Measurements from ENCODE around the gene USP19. TPM values are rescaled to one million over a fixed set of nuclear protein-coding genes. Genes with fewer than 3 reads are reported as not detected.

The USP19 gene, protein sequence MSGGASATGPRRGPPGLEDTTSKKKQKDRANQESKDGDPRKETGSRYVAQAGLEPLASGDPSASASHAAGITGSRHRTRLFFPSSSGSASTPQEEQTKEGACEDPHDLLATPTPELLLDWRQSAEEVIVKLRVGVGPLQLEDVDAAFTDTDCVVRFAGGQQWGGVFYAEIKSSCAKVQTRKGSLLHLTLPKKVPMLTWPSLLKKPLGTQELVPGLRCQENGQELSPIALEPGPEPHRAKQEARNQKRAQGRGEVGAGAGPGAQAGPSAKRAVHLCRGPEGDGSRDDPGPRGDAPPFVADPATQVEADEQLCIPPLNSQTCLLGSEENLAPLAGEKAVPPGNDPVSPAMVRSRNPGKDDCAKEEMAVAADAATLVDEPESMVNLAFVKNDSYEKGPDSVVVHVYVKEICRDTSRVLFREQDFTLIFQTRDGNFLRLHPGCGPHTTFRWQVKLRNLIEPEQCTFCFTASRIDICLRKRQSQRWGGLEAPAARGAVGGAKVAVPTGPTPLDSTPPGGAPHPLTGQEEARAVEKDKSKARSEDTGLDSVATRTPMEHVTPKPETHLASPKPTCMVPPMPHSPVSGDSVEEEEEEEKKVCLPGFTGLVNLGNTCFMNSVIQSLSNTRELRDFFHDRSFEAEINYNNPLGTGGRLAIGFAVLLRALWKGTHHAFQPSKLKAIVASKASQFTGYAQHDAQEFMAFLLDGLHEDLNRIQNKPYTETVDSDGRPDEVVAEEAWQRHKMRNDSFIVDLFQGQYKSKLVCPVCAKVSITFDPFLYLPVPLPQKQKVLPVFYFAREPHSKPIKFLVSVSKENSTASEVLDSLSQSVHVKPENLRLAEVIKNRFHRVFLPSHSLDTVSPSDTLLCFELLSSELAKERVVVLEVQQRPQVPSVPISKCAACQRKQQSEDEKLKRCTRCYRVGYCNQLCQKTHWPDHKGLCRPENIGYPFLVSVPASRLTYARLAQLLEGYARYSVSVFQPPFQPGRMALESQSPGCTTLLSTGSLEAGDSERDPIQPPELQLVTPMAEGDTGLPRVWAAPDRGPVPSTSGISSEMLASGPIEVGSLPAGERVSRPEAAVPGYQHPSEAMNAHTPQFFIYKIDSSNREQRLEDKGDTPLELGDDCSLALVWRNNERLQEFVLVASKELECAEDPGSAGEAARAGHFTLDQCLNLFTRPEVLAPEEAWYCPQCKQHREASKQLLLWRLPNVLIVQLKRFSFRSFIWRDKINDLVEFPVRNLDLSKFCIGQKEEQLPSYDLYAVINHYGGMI (N-terminal part only)
- total RNA-seq (10 to 100 TPM; 32.5 to 45.0 TPM), polyA plus RNA-seq (ENCODE audit: insufficient read length in 2 of 2) (10 to 100 TPM; 46.9 to 54.4 TPM)
- long read RNA-seq, donor 1, full-length matches to known transcripts: 1 of 1 reads
- long read RNA-seq, donor 1, partial matches to known transcripts: 0 of 1 reads
- long read RNA-seq, donor 1, other reads (novel, unspliced or antisense): 0 of 1 reads
- long read RNA-seq, donor 2, full-length matches to known transcripts: 1 of 1 reads
- long read RNA-seq, donor 2, partial matches to known transcripts: 0 of 1 reads
- long read RNA-seq, donor 2, other reads (novel, unspliced or antisense): 0 of 1 reads
- long read RNA-seq, donor 3: 0 reads
- long read RNA-seq, donor 4, partial matches to known transcripts: 11 of 13 reads
- long read RNA-seq, donor 4, other reads (novel, unspliced or antisense): 0 of 13 reads

DNA sequence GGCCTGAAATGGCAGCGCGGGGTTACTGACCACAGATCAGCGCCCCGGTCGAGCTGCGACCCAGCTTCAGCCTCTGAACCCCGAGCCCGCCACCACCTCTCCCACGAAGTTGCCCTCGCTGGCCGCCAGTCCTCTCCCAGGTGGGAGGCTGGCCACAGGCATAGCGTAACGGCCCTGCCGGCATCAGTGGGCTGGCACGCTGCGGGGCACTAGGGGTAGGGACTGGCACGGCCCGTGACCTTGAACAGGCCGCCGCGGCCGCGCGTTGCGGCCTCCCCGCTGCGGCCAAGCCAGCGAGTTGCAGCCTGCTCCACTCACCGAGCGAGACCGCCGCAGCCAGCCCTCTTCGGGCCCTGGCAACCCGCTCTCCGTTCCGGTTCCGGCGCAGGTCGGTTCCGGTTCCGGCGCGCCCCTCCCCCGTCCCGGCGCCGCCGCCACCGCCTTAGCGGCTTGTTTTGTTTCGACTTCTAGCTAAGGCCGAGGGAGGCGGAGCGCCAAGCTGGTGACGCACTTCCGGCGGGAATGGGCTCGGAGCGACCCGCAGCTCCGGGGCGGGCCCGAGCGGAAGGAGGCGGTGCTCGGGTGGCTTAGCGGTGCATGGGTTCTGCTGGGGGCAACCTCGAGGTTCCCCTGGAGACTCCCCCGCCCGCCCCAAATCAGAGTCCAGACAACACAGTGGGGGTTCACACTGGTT, at the start of gene USP19:
Gene USP19 (minus strand): TSS at position 386 of the 694 bp plus-strand sequence. CDS start 1,678 bp downstream, outside the sequence.
- no peaks in the 10 kb centered on the region for H3K9me3 ChIP-seq (ENCODE audit: control insufficient read depth, insufficient read depth, low read length)
- peak within 1 kb of the TSS; percentile 92 for H3K27ac ChIP-seq (ENCODE audit: low read depth, low read length)
- peak; percentile 82 to 98 (median 88) for DNase-seq (ENCODE audit: low read depth in 4 of 6, low spot score in 6 of 6)
- under 1% methylated on average over 70 of the region's 70 CpGs for WGBS (ENCODE audit: insufficient coverage)
- no peaks in the 10 kb centered on the region for H3K27me3 ChIP-seq (ENCODE audit: control insufficient read depth, insufficient read depth, low read length)
- peaks cover 84% of the 10 kb centered on the region for H3K36me3 ChIP-seq (ENCODE audit: control insufficient read depth, insufficient read depth, low read length)
- peak within 1 kb of the TSS; percentile 93 for H3K4me3 ChIP-seq (ENCODE audit: low read depth, low read length)
- H3K4me1 ChIP-seq (ENCODE audit: control insufficient read depth, insufficient read depth, low read length): peaks cover 23% of the 10 kb centered on the region

- Histone ChIP-seq H3K27ac (ENCODE audit: low read depth, low read length) (peak overlapping the region; percentile 68), H3K27me3 (ENCODE audit: control insufficient read depth, insufficient read depth, low read length) (peaks cover 2% of the 10 kb centered on the region), H3K4me3 (ENCODE audit: low read depth, low read length) (peak overlapping the region; percentile 46), H3K4me1 (ENCODE audit: control insufficient read depth, insufficient read depth, low read length) (peaks cover 36% of the 10 kb centered on the region), H3K9me3 (ENCODE audit: control insufficient read depth, insufficient read depth, low read length) (no peaks in the 10 kb centered on the region), H3K36me3 (ENCODE audit: control insufficient read depth, insufficient read depth, low read length) (peaks cover 20% of the 10 kb centered on the region)
- 98% methylated on average over 5 of the region's 6 CpGs for WGBS (ENCODE audit: insufficient coverage)
- DNase-seq (ENCODE audit: low read depth in 4 of 6, low spot score in 6 of 6): no peak
These were observed 46.3 kb upstream of the USP19 start for GRCh38 chr3:49166752-49167556.

DNA sequence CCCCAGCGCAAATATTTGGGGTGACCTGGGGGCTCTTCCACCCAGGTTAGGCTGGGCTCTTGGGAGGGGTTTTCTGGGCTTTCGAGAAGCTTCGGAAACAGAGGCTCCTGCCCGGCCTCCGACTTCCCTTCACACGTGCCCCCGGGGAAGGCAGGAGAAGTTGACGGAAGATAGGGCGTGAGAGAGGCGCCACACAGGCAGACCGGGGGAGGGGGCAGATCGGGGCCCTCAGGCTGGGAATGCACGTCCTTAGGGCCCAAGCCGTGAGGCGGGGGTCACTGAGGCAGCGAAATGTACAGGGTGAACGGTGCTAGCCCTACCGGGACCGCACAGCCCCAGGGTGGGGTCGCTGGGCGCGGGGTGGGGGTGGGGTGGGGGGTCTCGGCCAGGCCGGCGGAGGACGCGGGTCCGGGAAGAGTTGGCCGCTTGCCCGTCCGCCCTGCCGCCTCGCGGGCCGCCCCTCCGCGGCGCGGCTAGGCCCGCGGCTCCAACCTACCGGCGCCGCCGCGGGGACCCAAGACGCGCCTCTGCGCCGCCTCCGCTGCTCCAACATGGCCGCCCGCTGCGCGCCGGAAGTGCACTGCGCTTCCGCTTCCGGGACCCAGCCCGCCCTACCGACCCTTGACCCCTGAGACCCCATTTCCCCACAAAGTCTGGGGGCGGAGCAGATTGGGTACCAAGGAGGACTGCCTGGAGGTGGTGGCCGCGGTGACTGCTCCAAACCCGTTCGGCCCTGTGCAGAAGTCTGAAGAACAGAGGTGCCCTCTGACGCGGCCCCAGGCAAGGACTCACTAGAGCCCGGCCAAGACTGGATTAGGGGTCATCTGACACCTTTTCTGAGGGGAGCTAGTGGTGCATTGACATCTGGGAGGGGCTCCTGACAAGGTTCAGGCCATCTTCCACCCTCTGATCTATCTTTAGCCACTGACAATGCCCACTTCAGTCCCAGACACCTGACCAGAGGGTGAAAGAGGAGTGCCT, 45.4 kb upstream of the USP19 start, which contains the start of gene CCDC71:
Gene CCDC71 (minus strand): TSS at position 561 of the 981 bp plus-strand sequence. CDS start 2,123 bp downstream, outside the sequence.
- H3K4me1 ChIP-seq (ENCODE audit: control insufficient read depth, insufficient read depth, low read length): peaks cover 28% of the 10 kb centered on the region
- DNase-seq (ENCODE audit: low read depth in 4 of 6, low spot score in 6 of 6): peak in 5 of 6 donors; percentile 54 to 95 (median 64)
- H3K4me3 ChIP-seq (ENCODE audit: low read depth, low read length): peak within 1 kb of the TSS; percentile 71
- peak within 1 kb of the TSS; percentile 68 for H3K27ac ChIP-seq (ENCODE audit: low read depth, low read length)
- H3K9me3 ChIP-seq (ENCODE audit: control insufficient read depth, insufficient read depth, low read length): no peaks in the 10 kb centered on the region
- H3K27me3 ChIP-seq (ENCODE audit: control insufficient read depth, insufficient read depth, low read length): peaks cover 2% of the 10 kb centered on the region
- peaks cover 27% of the 10 kb centered on the region for H3K36me3 ChIP-seq (ENCODE audit: control insufficient read depth, insufficient read depth, low read length)
- 2% methylated on average over 60 of the region's 69 CpGs for WGBS (ENCODE audit: insufficient coverage)

DNA sequence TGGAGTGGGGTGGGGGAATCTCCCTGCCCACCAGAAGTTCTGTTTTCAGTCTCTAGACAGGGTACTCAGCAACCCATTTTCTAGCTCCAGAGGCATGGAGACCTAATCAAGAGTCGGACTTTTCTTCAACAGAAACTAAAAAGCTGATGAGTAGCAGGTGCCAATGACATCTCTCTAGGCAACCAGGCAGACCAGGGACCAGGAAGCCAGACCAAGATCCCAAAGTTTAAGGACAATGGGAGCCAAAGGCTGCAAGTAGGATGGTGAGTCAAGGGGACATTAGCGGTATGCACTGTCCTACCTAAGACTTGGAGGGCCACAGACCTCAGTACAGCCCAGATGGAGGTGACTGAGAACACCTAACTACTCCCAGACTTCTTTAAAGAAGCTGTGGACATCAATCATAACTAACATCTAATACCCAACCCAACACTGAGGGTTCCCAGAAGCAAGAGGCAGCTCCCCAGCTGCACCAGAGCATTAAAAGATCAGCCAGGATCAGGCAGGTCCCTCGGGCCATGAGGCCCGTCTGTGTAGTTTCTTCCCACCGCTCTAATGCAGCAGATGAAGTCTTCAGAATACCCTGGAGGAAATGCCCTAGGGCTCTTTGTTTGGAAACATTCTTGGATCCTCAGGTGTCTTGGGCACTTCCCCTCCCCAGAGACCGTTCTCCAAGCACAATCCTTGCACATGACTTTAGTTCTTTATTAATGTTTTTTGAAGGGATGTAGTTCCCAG, 44.5 kb upstream of the USP19 start:
- Histone ChIP-seq H3K36me3 (ENCODE audit: control insufficient read depth, insufficient read depth, low read length) (peaks cover 28% of the 10 kb centered on the region), H3K4me1 (ENCODE audit: control insufficient read depth, insufficient read depth, low read length) (peaks cover 19% of the 10 kb centered on the region), H3K27me3 (ENCODE audit: control insufficient read depth, insufficient read depth, low read length) (peaks cover 2% of the 10 kb centered on the region), H3K4me3 (ENCODE audit: low read depth, low read length) (peak overlapping the region; percentile 71), H3K27ac (ENCODE audit: low read depth, low read length) (peak overlapping the region; percentile 58), H3K9me3 (ENCODE audit: control insufficient read depth, insufficient read depth, low read length) (no peaks in the 10 kb centered on the region)
- no peak for DNase-seq (ENCODE audit: low read depth in 4 of 6, low spot score in 6 of 6)
- WGBS (ENCODE audit: insufficient coverage): 38% methylated on average over 4 of the region's 6 CpGs

GRCh38 chr3:49163609-49164008, 43.0 kb upstream of the USP19 start:
- H3K27me3 ChIP-seq (ENCODE audit: control insufficient read depth, insufficient read depth, low read length): peaks cover 2% of the 10 kb centered on the region
- H3K4me1 ChIP-seq (ENCODE audit: control insufficient read depth, insufficient read depth, low read length): peaks cover 19% of the 10 kb centered on the region
- peaks cover 28% of the 10 kb centered on the region for H3K36me3 ChIP-seq (ENCODE audit: control insufficient read depth, insufficient read depth, low read length)
- no peak overlapping the region for H3K4me3 ChIP-seq (ENCODE audit: low read depth, low read length)
- no peak overlapping the region for H3K27ac ChIP-seq (ENCODE audit: low read depth, low read length)
- DNase-seq (ENCODE audit: low read depth in 4 of 6, low spot score in 6 of 6): no peak
- no peaks in the 10 kb centered on the region for H3K9me3 ChIP-seq (ENCODE audit: control insufficient read depth, insufficient read depth, low read length)
- 97% methylated on average over 8 of the region's 8 CpGs for whole genome bisulfite sequencing (ENCODE audit: insufficient coverage)

GRCh38 chr3:49162751-49163419, 42.3 kb upstream of the USP19 start:
- H3K9me3 ChIP-seq (ENCODE audit: control insufficient read depth, insufficient read depth, low read length): no peaks in the 10 kb centered on the region
- peaks cover 28% of the 10 kb centered on the region for H3K36me3 ChIP-seq (ENCODE audit: control insufficient read depth, insufficient read depth, low read length)
- no peak overlapping the region for H3K27ac ChIP-seq (ENCODE audit: low read depth, low read length)
- 97% methylated on average over 21 of the region's 21 CpGs for WGBS (ENCODE audit: insufficient coverage)
- no peak overlapping the region for H3K4me3 ChIP-seq (ENCODE audit: low read depth, low read length)
- H3K4me1 ChIP-seq (ENCODE audit: control insufficient read depth, insufficient read depth, low read length): peaks cover 19% of the 10 kb centered on the region
- H3K27me3 ChIP-seq (ENCODE audit: control insufficient read depth, insufficient read depth, low read length): peaks cover 2% of the 10 kb centered on the region
- DNase-seq (ENCODE audit: low read depth in 4 of 6, low spot score in 6 of 6): no peak
